CD8-positive, alpha-beta memory T cell (primary cell): ENCODE data around the gene CFAP92. TPM values are rescaled to one million over a fixed set of nuclear protein-coding genes. Genes with fewer than 3 reads are reported as not detected.

Experiments used
- polyA plus RNA-seq: library from polyadenylated mRNA; unstranded; fragments of 300-500 nt; fragmentation: Illumina TruSeq; gene quantifications from one replicate; pipeline ENCODE4 v1.2.3, GENCODE V29; 2021
- total RNA-seq, 2 experiments: library from RNA; stranded (reverse); gene quantifications; one replicate each; pipeline ENCODE4 v1.2.3, GENCODE V29; 2021

CFAP92 gene
- total and polyA plus RNA-seq, 3 experiments from 2014 or later = 0.13 to 0.24 TPM; not detected in 1

Other genes with a start within 250 kb of the CFAP92 start
- gene ACAD9, start 114.5 kb downstream of the CFAP92 start, total RNA-seq = 10 to 100 TPM; 50.5 to 51.2 TPM
- 19.8 TPM for gene ACAD9, start 114.5 kb downstream of the CFAP92 start, polyA plus RNA-seq
- under 1 TPM in 1 of 2 experiments, not detected in 1; 0.11 TPM for gene EFCC1, start 7.2 kb upstream of the CFAP92 start, total RNA-seq
- 0.22 TPM for gene EFCC1, start 7.2 kb upstream of the CFAP92 start, polyA plus RNA-seq
- gene GP9, start 66.7 kb upstream of the CFAP92 start, total RNA-seq = not detected
- not detected for gene GP9, start 66.7 kb upstream of the CFAP92 start, polyA plus RNA-seq
- gene RAB43, start 127.7 kb upstream of the CFAP92 start, total RNA-seq = 10 to 100 TPM; 22.9 to 28.6 TPM
- gene RAB43, start 127.7 kb upstream of the CFAP92 start, polyA plus RNA-seq = 14.9 TPM
- 10 to 100 TPM; 84.6 to 94.7 TPM for gene ISY1, start 167.0 kb upstream of the CFAP92 start, total RNA-seq
- 91.6 TPM for gene ISY1, start 167.0 kb upstream of the CFAP92 start, polyA plus RNA-seq
- 100 to 1,000 TPM; 474 to 487 TPM for gene CNBP, start 189.8 kb upstream of the CFAP92 start, total RNA-seq
- 931 TPM for gene CNBP, start 189.8 kb upstream of the CFAP92 start, polyA plus RNA-seq